Measurements from ENCODE around the gene MLANA. TPM values are rescaled to one million over a fixed set of nuclear protein-coding genes. Genes with fewer than 3 reads are reported as not detected.

Gene MLANA
- total and polyA plus RNA-seq, 10 of the 15 experiments (the other 5 are each of a cell fraction or from before 2014, with no cell fraction given), result 0.11 to 0.26 (median 0.13) TPM; not detected in 6

- peak; percentile 49; the same call in 1 of the 2 replicates for TF ChIP-seq ZNF687 (IDR thresholded peaks at IDR 0.05)
- TF ChIP-seq YY1 (IDR thresholded peaks at IDR 0.05; ENCODE audit: low read depth, low read length), result no peak
- TF ChIP-seq NFXL1 (IDR thresholded peaks at IDR 0.05; ENCODE audit: borderline replicate concordance), result no peak
- TF ChIP-seq NFYB (IDR thresholded peaks at IDR 0.05; ENCODE audit: insufficient read depth, low read depth, low read length), result no peak
- TF ChIP-seq ETV6 (conservative IDR thresholded peaks at IDR 0.05 in 1 of 2, IDR thresholded peaks at IDR 0.05 in 1 of 2; ENCODE audit: borderline replicate concordance in 1 of 2, low read depth in 1 of 2), result 0 out of 4 replicates have a peak, but pooled peaks of 1 of the 2 experiments have one; percentile 16
- TF ChIP-seq ZBED1 (IDR thresholded peaks at IDR 0.05; ENCODE audit: borderline replicate concordance), result no peak
- TF ChIP-seq NR2C1 (IDR thresholded peaks at IDR 0.05), result no peak; the same call in 1 of the 2 replicates
- no peak for TF ChIP-seq NFYA (IDR thresholded peaks at IDR 0.05; ENCODE audit: borderline replicate concordance, low read depth, low read length)
- TF ChIP-seq SMC3 (IDR thresholded peaks at IDR 0.05; ENCODE audit: borderline replicate concordance, low read length), result no peak
- TF ChIP-seq CBX5 (IDR thresholded peaks at IDR 0.05; ENCODE audit: low read depth), result no peak
- TF ChIP-seq CREM (IDR thresholded peaks at IDR 0.05; ENCODE audit: low read depth), result peak; percentile 47; the same call in 1 of the 2 replicates
- no peak for TF ChIP-seq NKRF (conservative IDR thresholded peaks at IDR 0.05)
- TF ChIP-seq SRF (IDR thresholded peaks at IDR 0.05; ENCODE audit: low read depth in 2 of 2, low read length in 2 of 2), result peak; percentile 79 to 94
- no peak for TF ChIP-seq SPI1 (IDR thresholded peaks at IDR 0.05; ENCODE audit: borderline replicate concordance, insufficient read depth, low read depth, low read length)
- TF ChIP-seq IKZF1 (conservative IDR thresholded peaks at IDR 0.05), result no peak; the same call in 1 of the 2 replicates
- no peak for TF ChIP-seq TBL1XR1 (IDR thresholded peaks at IDR 0.05; ENCODE audit: low read depth, low read length)
- no peak for TF ChIP-seq TARDBP (IDR thresholded peaks at IDR 0.05; ENCODE audit: borderline replicate concordance)
- no peak for TF ChIP-seq ASH2L (IDR thresholded peaks at IDR 0.05; ENCODE audit: borderline replicate concordance, low read depth)
- no peak for TF ChIP-seq LARP7 (IDR thresholded peaks at IDR 0.05)
- TF ChIP-seq RFX5 (IDR thresholded peaks at IDR 0.05; ENCODE audit: low read depth, low read length), result no peak
- TF ChIP-seq POLR2AphosphoS2 (IDR thresholded peaks at IDR 0.05; ENCODE audit: low read depth, low read length), result no peak
- TF ChIP-seq MLLT1 (IDR thresholded peaks at IDR 0.05), result no peak; the same call in 1 of the 2 replicates
- TF ChIP-seq MXI1 (IDR thresholded peaks at IDR 0.05; ENCODE audit: low read depth, low read length), result peak; percentile 42; the same call in 1 of the 2 replicates
- no peak for TF ChIP-seq CBFB (IDR thresholded peaks at IDR 0.05; ENCODE audit: low read depth)
- no peak for TF ChIP-seq ZNF274 (IDR thresholded peaks at IDR 0.05; ENCODE audit: insufficient read depth, insufficient read length)
- TF ChIP-seq CHD1 (IDR thresholded peaks at IDR 0.05; ENCODE audit: low read depth, low read length), result no peak
Measured at GRCh38 chr9:5851445-5851844, 39.2 kb upstream of the MLANA start (continued).
